ENCODE results near the gene ZFAND2A.
"Not testable (repeated sequence)": the region's sequence is repeated elsewhere in the genome, so short reads cannot be mapped to it uniquely, and the experiment has no call there.

The ZFAND2A gene

GRCh38 chr7:1124816-1125602 lies 35.0 kb downstream of the ZFAND2A start:
- in situ Hi-C loops (cut with HindIII; ENCODE audit: low sequenced_read_pairs), result no loop called here

GRCh38 chr7:1124164-1124563 lies 35.8 kb downstream of the ZFAND2A start:
- in situ Hi-C loops (cut with HindIII; ENCODE audit: low sequenced_read_pairs), result no loop called here

GRCh38 chr7:1123715-1124114 lies 36.3 kb downstream of the ZFAND2A start:
- in situ Hi-C loops (cut with HindIII; ENCODE audit: low sequenced_read_pairs), result no loop called here

DNA sequence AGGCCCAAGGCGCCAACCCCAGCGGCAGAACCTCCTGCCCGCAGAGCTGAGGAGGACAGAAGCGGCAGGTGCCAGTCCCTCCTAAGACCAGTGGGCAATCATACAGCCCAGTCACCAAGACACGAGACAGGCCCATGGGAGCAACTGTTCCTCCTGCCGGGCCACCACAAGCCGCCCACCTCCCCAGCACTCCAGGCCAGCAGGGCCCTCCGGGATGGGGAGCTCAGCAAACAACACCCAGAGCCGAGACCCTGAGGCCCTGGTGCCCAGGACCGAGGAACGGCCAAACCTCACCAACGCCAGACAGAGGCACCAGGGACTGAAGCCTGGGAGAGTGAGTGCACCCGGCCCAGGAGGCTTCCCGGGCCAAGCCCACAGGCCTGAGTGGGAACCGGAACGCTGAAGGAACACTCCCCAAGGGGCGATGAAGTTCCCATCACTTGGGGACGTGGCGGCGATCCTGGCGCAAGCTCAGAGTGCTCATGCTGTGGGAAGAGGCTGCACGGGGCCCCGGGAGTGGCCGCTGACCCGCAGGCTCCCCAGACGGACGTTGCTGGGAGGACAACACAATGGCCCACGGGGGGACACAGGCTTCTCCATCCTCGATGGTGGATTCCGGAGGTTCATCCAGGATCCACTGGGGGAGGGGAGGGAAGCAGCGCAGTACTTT lies 37.0 kb downstream of the ZFAND2A start:
- in situ Hi-C loops (cut with HindIII; ENCODE audit: low sequenced_read_pairs), result no loop called here

GRCh38 chr7:1121886-1122831 lies 37.8 kb downstream of the ZFAND2A start:
- in situ Hi-C loops (cut with HindIII; ENCODE audit: low sequenced_read_pairs), result no loop called here

DNA sequence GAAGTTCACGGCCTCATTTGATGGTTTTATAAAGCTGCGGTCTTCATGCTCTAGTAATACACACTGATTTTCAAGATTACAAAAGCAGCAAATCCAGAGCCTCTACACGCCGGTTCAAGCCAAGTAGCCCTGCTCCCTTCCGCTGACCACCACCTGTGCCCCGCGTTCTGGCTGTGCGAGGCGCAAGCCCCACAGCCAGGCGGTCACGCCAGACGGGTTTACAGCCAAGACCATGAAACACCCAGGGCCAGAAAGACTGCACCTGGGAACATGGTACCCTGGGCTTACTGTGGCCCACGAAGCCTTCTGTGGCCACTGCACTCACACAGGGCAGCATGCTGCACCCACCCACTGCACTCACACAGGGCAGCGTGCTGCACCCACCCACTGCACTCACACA lies 38.5 kb downstream of the ZFAND2A start:
- in situ Hi-C loops (cut with HindIII; ENCODE audit: low sequenced_read_pairs), result no loop called here

DNA sequence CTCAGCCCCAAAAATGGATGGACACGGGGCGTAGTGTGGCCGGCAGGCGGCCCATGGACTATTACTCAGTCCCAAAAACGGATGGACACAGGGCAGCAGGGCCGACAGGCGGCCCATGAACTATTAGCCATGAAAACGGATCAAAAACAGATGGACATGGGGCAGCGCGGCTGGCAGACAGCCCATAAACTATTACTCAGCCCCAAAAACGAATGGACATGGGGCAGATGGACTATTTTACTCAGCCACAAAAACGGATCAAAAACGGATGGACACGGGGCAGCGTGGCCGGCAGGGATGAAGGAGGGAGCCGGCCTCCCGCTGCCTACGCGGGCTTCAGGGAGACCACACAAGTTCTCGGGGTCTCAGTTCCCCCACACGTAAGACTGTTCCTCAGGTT lies 39.2 kb downstream of the ZFAND2A start:
- in situ Hi-C loops (cut with HindIII; ENCODE audit: low sequenced_read_pairs), result no loop called here

DNA sequence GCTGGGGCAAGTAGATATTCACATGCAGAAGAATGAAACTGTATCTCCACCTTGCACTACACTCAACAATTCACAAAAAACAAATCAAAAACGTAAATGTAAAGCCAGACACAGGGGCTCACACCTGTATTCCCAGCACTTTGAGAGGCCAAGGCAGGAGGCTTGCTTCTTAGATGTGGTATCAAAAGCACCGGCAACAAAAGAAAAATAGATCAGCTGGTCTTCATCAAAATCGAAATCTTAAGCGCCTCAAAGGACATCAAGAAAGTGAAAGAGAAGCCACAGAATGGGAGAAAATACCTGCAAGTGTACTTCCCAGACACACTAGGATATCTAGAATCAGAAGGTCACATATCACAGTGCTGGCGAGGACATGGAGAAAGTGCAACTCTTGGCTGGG lies 40.8 kb downstream of the ZFAND2A start:
- in situ Hi-C loops (cut with HindIII; ENCODE audit: low sequenced_read_pairs), result no loop called here

GRCh38 chr7:1117321-1117928 lies 42.6 kb downstream of the ZFAND2A start:
- in situ Hi-C loops (cut with HindIII; ENCODE audit: low sequenced_read_pairs), result no loop called here

DNA sequence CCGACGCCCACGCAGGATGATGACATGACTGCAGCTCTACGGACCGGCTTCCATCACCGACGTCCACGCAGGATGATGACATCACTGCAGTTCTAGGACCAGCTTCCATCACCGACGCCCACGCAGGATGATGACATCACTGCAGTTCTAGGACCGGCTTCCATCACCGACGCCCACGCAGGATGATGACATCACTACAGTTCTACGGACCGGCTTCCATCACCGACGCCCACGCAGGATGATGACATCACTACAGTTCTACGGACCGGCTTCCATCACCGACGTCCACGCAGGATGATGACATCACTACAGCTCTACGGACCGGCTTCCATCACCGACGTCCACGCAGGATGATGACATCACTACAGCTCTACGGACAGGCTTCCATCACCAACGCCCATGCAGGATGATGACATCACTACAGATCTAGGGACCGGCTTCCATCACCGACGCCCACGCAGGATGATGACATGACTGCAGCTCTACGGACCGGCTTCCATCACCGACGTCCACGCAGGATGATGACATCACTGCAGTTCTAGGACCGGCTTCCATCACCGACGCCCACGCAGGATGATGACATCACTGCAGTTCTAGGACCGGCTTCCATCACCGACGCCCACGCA lies 43.5 kb downstream of the ZFAND2A start:
- in situ Hi-C loops (cut with HindIII; ENCODE audit: low sequenced_read_pairs), result not testable (repeated sequence)

GRCh38 chr7:1115171-1116045 lies 44.6 kb downstream of the ZFAND2A start:
- in situ Hi-C loops (cut with HindIII; ENCODE audit: low sequenced_read_pairs), result not testable (repeated sequence)

DNA sequence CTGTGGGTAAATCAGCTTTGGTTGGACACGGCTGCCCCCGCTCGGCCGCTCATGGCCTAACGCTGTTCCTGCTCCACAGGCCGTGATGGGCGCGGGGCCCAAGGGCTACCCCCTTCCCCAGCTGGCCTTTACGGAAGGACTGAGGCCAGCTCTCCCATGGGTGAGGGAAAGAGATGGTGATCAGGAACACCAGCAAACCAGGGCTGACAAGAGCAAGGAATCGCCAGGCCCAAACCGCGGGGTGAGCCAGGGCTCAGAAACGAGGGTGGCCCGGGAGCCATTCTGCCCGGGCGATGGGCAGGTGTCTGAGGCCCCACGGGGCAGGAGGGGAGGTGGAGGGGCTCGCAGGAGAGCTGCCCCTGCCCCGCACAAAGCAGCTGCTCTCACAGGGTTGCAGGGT lies 45.5 kb downstream of the ZFAND2A start:
- in situ Hi-C loops (cut with HindIII; ENCODE audit: low sequenced_read_pairs), result no loop called here

DNA sequence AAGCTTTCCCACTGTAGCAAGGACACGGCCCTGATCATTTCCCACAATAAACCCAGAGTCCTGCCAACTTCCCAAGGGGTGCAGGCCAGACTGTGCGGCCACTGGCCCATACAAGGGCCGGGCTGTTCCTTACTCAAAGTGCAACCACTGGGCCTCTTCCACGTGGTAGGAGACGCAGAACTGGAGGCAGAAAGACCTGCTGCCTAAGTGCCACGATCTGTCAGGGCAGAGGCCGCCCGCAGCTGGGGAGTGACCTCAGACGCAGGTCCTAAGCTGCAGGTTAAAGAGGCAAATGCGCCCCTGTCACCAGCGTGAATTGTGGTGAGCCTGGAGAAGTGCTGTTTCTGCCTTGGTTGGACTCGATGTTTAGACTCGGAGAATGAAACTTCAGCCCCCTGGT lies 45.9 kb downstream of the ZFAND2A start:
- in situ Hi-C loops (cut with HindIII; ENCODE audit: low sequenced_read_pairs), result no loop called here

DNA sequence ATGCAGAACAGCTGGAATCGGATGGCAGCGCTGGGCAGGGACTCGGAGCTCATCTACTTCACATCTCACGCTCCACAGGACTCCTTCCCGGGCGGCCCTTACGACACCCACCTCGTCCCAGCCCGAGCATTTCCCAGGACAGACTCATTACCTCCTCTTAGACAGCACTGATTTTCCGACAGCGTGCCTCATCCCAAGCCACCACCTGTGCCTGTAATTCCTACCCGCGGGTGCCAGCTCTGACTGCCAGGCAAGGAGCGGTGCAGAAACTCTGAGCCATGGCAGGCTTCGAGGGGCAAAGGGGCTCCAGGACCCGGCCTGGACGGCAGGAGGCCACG lies 46.5 kb downstream of the ZFAND2A start:
- in situ Hi-C loops (cut with HindIII; ENCODE audit: low sequenced_read_pairs), result no loop called here

DNA sequence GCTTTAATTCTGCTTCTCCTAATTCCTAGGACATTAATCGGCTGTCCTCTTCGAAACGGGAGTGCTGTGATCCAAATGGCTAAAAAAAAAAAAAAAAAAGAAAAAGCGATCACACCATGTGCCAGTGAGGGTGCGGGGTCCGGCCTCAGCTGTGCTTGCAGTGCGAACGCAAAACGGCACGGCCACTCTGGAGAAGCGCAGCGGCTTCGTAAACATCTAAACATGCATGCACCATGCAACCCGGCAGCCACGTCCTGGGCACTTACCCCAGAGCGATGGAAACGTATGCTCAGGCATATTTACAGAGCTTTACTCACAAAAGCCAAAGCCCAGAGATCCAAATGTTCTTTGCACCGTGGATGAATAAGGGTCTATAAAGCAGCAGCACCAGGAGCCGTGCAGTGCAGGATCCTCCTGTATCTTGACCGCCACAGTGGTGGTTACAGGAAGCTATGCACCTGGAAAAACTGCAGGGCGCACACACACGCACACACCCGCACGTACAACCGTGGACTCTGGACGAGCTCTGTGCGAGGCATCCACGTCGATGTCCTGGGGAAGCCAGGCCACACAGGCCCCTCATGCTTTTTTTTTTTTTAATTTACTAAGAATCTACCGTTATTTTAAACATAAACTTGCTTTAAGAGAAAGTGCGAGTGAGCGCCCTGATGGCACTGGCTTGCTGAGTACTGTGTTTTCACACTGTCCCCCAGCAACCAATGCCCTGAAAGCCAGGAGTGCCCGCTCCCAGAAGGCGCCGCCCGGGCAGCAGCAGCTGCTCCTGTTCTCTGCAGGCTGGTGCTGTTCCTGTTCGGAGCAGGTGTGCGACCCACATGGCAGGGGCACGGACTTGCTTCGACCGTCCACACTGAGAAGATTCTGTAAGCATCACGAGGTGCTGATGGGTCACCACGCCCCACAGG lies 47.1 kb downstream of the ZFAND2A start:
- in situ Hi-C loops (cut with HindIII; ENCODE audit: low sequenced_read_pairs), result no loop called here

DNA sequence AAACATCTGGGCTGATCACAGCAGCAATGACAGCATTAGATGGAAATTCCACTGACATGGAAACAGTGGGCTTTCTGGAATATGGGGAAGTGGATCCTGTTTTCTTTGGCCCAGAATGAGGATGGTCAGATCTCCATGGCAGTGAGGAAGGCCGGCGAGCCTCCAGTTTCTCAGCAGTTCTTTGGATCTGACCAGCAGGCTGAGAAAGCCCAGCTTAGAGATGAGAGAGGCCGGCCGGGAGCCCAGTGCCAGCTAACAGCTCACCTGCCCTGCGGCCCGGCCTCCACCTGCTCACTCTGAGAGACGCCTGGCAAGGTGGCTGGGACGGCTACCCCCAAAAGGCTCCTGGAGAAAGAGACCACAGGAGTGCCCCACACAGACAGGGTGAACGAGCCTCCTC lies 47.9 kb downstream of the ZFAND2A start:
- in situ Hi-C loops (cut with HindIII; ENCODE audit: low sequenced_read_pairs), result no loop called here

DNA sequence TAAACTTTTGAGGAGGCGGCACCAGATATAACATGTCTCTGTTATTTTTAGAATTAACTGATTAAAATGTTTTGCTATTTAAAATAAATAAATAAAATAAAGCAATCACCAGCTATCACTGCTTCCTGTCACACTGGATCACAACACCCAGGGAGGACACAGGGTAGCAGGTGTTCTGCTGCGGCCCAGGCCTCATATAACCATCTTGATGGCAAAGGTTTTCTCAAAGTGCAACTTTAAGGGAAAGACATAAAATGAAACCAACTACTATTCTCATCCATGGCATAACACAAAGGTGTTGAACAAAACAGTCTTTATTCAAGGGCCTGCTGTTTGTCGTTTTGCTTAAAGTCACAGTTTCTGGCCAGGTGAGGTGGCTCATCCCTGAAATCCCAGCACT lies 48.8 kb downstream of the ZFAND2A start:
- in situ Hi-C loops (cut with HindIII; ENCODE audit: low sequenced_read_pairs), result no loop called here

GRCh38 chr7:1110358-1110757 lies 49.6 kb downstream of the ZFAND2A start:
- in situ Hi-C loops (cut with HindIII; ENCODE audit: low sequenced_read_pairs), result no loop called here
